HCT116 (cell line): ENCODE results near the gene CAPRIN2. TPM values are rescaled to one million over a fixed set of nuclear protein-coding genes. Genes with fewer than 3 reads are reported as not detected.

ENCODE experiments used
- ATAC-seq: fragments of 200-7000 bp; cut with Tn5 transposase; 2 replicates; pipeline ENCODE4 v1.9.1; 2020; ENCODE audit warnings: mild to moderate bottlenecking, moderate library complexity
- BruUV-seq: library from RNA; stranded (reverse); fragments of 400-500 nt; replicated peaks from 2 replicates; lab custom pipeline; 2021; lab: Mats Ljungman, UMichigan
- CTCF ChIA-PET: fragments of 300-600 bp; sonication (Branson Sonifier 250); formaldehyde crosslinking; loops from one replicate; lab custom pipeline; 2021; ENCODE audit warnings: antibody characterized with exemption; lab: Charles Lee
- POLR2A ChIA-PET: fragments of 300-600, 350-600 bp; sonication (Branson Sonifier 250); formaldehyde crosslinking; loops from one replicate; lab custom pipeline; 2021; ENCODE audit warnings: antibody characterized with exemption; lab: Charles Lee
- RAD21 ChIA-PET, 2 experiments: fragments of 300-600 bp; sonication (Branson Sonifier 250); formaldehyde crosslinking; loops; one replicate each; lab custom pipeline; 2023; ENCODE audit warnings: low total read pairs in 2 of 2; ENCODE audit not compliant: uncharacterized antibody in 2 of 2, unreplicated experiment in 2 of 2, low non-redundant PET in 1 of 2; lab: Charles Lee
- DNase-seq: peaks from one replicate; pipeline ENCODE4 v3.0.0-alpha.2; 2010; ENCODE audit warnings: low read depth, low spot score
- H2AFZ ChIP-seq: fragments of 200-600 bp; shearing (Covaris generic), sonication (generic); 2 replicates; pipeline ENCODE4 v1.6.1; 2017; ENCODE audit warnings: low read depth, mixed run types, mixed read lengths, antibody characterized with exemption, low read length; ENCODE audit not compliant: poor library complexity, severe bottlenecking
- H3K27ac ChIP-seq: 2 replicates; pipeline ENCODE4 v1.5.1; 2012; ENCODE audit warnings: low read depth, low read length
- H3K27me3 ChIP-seq: fragments of 200-600 bp; sonication (generic); 2 replicates; pipeline ENCODE4 v1.6.1; 2016; ENCODE audit warnings: mixed run types, low read length, mixed read lengths; ENCODE audit not compliant: insufficient read depth
- H3K36me3 ChIP-seq, 2 experiments: fragments of 200-500 bp in 1 of 2; fragments of 200-600 bp in 1 of 2; sonication (Bioruptor generic) in 1 of 2; sonication (generic) in 1 of 2; 2 replicates each; pipeline versions ENCODE4 v1.5.1 to v1.6.1; 2014 to 2016; ENCODE audit warnings: low read length in 2 of 2, inconsistent platforms in 1 of 2, mixed read lengths in 1 of 2, mixed run types in 1 of 2; ENCODE audit not compliant: insufficient read depth in 2 of 2, control insufficient read depth in 1 of 2
- H3K4me1 ChIP-seq, 2 experiments: fragments of 200-600 bp in 1 of 2; sonication (generic) in 1 of 2; 2 replicates each; pipeline versions ENCODE4 v1.5.1 to v1.6.1; 2012 to 2017; ENCODE audit warnings: low read length in 2 of 2, inconsistent platforms in 1 of 2, mild to moderate bottlenecking in 1 of 2, mixed read lengths in 1 of 2, mixed run types in 1 of 2, moderate library complexity in 1 of 2; ENCODE audit not compliant: insufficient read depth in 2 of 2, control insufficient read depth in 1 of 2
- H3K4me2 ChIP-seq: fragments of 200-600 bp; sonication (generic); 2 replicates; pipeline ENCODE4 v1.6.1; 2017; ENCODE audit warnings: mixed run types, low read length, mixed read lengths
- H3K4me3 ChIP-seq, 2 experiments: fragments of 200-600 bp in 1 of 2; sonication (generic) in 1 of 2; replicated peaks in 1 of 2; 2 replicates each; pipeline ENCODE4 v1.5.1; 2011 to 2016; ENCODE audit warnings: low read length in 2 of 2, control low read depth in 1 of 2, low read depth in 1 of 2, mild to moderate bottlenecking in 1 of 2, mixed read lengths in 1 of 2, mixed run types in 1 of 2
- H3K79me2 ChIP-seq: fragments of 200-600 bp; sonication (generic); 2 replicates; pipeline ENCODE4 v1.6.1; 2017; ENCODE audit warnings: mild to moderate bottlenecking, mixed run types, low read length, moderate library complexity, mixed read lengths; ENCODE audit not compliant: insufficient read depth
- H3K9ac ChIP-seq: fragments of 200-600 bp; sonication (generic); 2 replicates; pipeline ENCODE4 v1.6.1; 2016; ENCODE audit warnings: low read length, mixed read lengths
- H3K9me2 ChIP-seq: fragments of 200-600 bp; sonication (generic), shearing (Covaris generic); 2 replicates; pipeline ENCODE4 v1.6.1; 2017; ENCODE audit warnings: mixed run types, mild to moderate bottlenecking, moderate library complexity; ENCODE audit not compliant: insufficient read depth
- H3K9me3 ChIP-seq, 2 experiments: fragments of 200-500 bp in 1 of 2; fragments of 200-600 bp in 1 of 2; sonication (Bioruptor generic) in 1 of 2; sonication (generic) in 1 of 2; 2 replicates each; pipeline ENCODE4 v1.6.1; 2014 to 2017; ENCODE audit warnings: low read length in 2 of 2, mixed read lengths in 2 of 2, inconsistent platforms in 1 of 2, low read depth in 1 of 2, mild to moderate bottlenecking in 1 of 2, mixed run types in 1 of 2, moderate library complexity in 1 of 2; ENCODE audit not compliant: control insufficient read depth in 1 of 2, insufficient read depth in 1 of 2
- H4K20me1 ChIP-seq: fragments of 200-600 bp; sonication (generic), shearing (Covaris generic); 2 replicates; pipeline ENCODE4 v1.6.1; 2017; ENCODE audit warnings: mixed run types, mild to moderate bottlenecking, moderate library complexity; ENCODE audit not compliant: insufficient read depth
- JUND ChIP-seq: IDR thresholded peaks from 2 replicates; pipeline ENCODE4 v1.6.1; 2012
- RAD21 ChIP-seq: IDR thresholded peaks from 2 replicates; pipeline ENCODE4 v1.6.1; 2012; ENCODE audit warnings: low read depth, mild to moderate bottlenecking
- SRF ChIP-seq: IDR thresholded peaks from 2 replicates; pipeline ENCODE4 v1.6.1; 2012; ENCODE audit warnings: low read depth
- YY1 ChIP-seq: IDR thresholded peaks from 2 replicates; pipeline ENCODE4 v1.6.1; 2011; ENCODE audit warnings: low read length, low read depth, moderate library complexity, mild to moderate bottlenecking; ENCODE audit not compliant: insufficient replicate concordance; ENCODE audit errors: extremely low read depth
- ZFX ChIP-seq: fragments of 450-650 bp; IDR thresholded peaks from 2 replicates; pipeline ENCODE4 v1.6.1; 2017
- intact Hi-C: fragments of 100-400 bp; cut with micrococcal nuclease; formaldehyde crosslinking; loops from 2 replicates; pipeline ENCODE4 v1.10.0; 2022
- total RNA-seq: library from RNA; stranded (reverse); gene quantifications from one replicate; pipeline ENCODE4 v1.2.1, GENCODE V29; 2021; ENCODE audit not compliant: unreplicated experiment
- TF ChIP-seq, protein P1 (sequence below): IDR thresholded peaks from 2 replicates; pipeline ENCODE4 v1.6.1; 2012
- TF ChIP-seq, protein P2 (sequence below): IDR thresholded peaks from 2 replicates; pipeline ENCODE4 v1.6.1; 2012
- TF ChIP-seq, protein P3 (sequence below), 3 experiments: fragments of 200-600 bp in 1 of 3; sonication (generic) in 1 of 3; IDR thresholded peaks in 2 of 3; conservative IDR thresholded peaks in 1 of 3; 2 replicates each; pipeline ENCODE4 v1.5.1; 2012 to 2017; ENCODE audit warnings: low read depth in 2 of 3, low read length in 2 of 3, antibody characterized with exemption in 1 of 3, borderline replicate concordance in 1 of 3, control low read depth in 1 of 3, mild to moderate bottlenecking in 1 of 3, mixed read lengths in 1 of 3, mixed run types in 1 of 3, moderate library complexity in 1 of 3; ENCODE audit not compliant: insufficient read depth in 1 of 3

Gene CAPRIN2
- total RNA-seq, 1 experiment from 2014 or later: 30.8 TPM

DNA sequence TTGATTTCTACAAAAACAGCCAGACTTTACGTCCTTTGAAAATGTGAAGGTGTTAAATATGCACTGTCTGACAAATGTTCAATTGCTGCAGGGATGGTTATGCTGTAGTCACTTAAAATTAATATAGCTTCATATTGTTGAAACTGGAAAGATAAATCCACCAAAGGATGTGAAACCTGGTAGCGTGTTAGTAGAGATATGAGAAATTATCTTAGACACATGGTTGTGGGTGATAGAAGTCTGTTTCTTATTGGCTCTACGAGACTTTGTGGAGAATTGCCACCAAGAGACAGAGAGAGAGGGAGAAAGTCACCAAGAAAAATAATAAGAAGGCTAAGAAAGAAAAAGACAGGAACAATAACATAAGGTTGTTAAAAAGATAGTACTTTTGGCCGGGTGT lies 2.6 kb upstream of the CAPRIN2 start (continued):
- TF ChIP-seq, protein P1, sequence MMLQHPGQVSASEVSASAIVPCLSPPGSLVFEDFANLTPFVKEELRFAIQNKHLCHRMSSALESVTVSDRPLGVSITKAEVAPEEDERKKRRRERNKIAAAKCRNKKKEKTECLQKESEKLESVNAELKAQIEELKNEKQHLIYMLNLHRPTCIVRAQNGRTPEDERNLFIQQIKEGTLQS: no peak

DNA sequence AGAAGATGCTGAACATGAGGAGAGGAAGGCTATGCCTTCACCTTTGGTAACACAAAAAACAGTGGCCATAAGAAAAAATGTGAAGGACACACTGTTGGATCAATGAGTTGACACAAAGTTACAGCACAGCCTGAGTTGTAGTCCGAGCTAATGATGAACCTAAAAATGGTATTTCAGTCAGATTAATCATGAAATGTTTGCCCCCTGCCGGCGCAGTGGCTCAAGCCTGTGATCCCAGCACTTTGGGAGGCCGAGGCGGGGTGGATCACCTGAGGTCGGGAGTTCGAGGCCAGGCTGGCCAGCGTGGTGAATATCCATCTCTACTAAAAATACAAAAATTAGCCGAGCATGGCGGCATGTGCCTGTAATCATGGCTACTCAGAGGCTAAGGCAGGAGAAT lies 1.3 kb upstream of the CAPRIN2 start:
- no peaks in the 10 kb centered on the region for H3K9me3 ChIP-seq
- H3K4me2 ChIP-seq: peak overlapping the region; percentile 88
- H3K9ac ChIP-seq: peak overlapping the region; percentile 60
- RAD21 ChIA-PET: interaction anchor here in 1 of 2 experiments (1.0 kb wide), 1 partner anchor 51 kb away, joined by 3 read pairs; no protein-coding TSS in a partner anchor
- H3K27ac ChIP-seq: peak overlapping the region; percentile 71; the same call in 1 of the 2 replicates
- no peaks in the 10 kb centered on the region for H3K27me3 ChIP-seq
- H4K20me1 ChIP-seq: no peaks in the 10 kb centered on the region
- BruUV-seq: no TSS peak
- DNase-seq: no peak
- H3K36me3 ChIP-seq: no peaks in the 10 kb centered on the region
- no peak for ATAC-seq
- CTCF ChIA-PET: interaction anchor here (1.3 kb wide), 1 partner anchor 12 kb away, joined by 3 read pairs; no protein-coding TSS in a partner anchor
- intact Hi-C loops: loop anchor here (5.0 kb wide), 2 partner anchors 59 to 299 kb away; partner anchors contain the start of gene IPO8
- no peaks in the 10 kb centered on the region; the same call in 1 of the 2 replicates for H3K9me2 ChIP-seq
- peaks cover 4 to 21% of the 10 kb centered on the region in 2 experiments; a peak in 3 of 4 replicates for H3K4me1 ChIP-seq
- POLR2A ChIA-PET: interaction anchor here (1.9 to 3.2 kb wide), 2 partner anchors 36 to 40 kb away, joined by 7 to 27 read pairs; no protein-coding TSS in a partner anchor
- peaks cover 28% of the 10 kb centered on the region for H3K79me2 ChIP-seq
- H3K4me3 ChIP-seq: peak overlapping the region; percentile 64 to 69
- TF ChIP-seq RAD21 (peak; percentile 33; the same call in 1 of the 2 replicates), YY1 (no peak), SRF (no peak), JUND (no peak), ZFX (no peak)
- TF ChIP-seq, protein P2, sequence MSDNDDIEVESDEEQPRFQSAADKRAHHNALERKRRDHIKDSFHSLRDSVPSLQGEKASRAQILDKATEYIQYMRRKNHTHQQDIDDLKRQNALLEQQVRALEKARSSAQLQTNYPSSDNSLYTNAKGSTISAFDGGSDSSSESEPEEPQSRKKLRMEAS: no peak
- TF ChIP-seq, protein P3, sequence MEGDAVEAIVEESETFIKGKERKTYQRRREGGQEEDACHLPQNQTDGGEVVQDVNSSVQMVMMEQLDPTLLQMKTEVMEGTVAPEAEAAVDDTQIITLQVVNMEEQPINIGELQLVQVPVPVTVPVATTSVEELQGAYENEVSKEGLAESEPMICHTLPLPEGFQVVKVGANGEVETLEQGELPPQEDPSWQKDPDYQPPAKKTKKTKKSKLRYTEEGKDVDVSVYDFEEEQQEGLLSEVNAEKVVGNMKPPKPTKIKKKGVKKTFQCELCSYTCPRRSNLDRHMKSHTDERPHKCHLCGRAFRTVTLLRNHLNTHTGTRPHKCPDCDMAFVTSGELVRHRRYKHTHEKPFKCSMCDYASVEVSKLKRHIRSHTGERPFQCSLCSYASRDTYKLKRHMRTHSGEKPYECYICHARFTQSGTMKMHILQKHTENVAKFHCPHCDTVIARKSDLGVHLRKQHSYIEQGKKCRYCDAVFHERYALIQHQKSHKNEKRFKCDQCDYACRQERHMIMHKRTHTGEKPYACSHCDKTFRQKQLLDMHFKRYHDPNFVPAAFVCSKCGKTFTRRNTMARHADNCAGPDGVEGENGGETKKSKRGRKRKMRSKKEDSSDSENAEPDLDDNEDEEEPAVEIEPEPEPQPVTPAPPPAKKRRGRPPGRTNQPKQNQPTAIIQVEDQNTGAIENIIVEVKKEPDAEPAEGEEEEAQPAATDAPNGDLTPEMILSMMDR (IDR thresholded peaks at IDR 0.05 in 2 of 3, conservative IDR thresholded peaks at IDR 0.05 in 1 of 3; ENCODE audit: borderline replicate concordance in 1 of 3, insufficient read depth in 1 of 3, low read depth in 2 of 3, low read length in 2 of 3): peak in 1 of 3 experiments; percentile 24; a peak in 1 of 6 replicates
- peak overlapping the region; percentile 51 for H2AFZ ChIP-seq
